GM19455 (cell line): ENCODE results near the gene HRH2.

ENCODE experiments used
- ATAC-seq: cut with Tn5 transposase; IDR thresholded peaks from one replicate; pipeline ENCODE4 v1.9.1; 2021; ENCODE audit not compliant: unreplicated experiment

HRH2 gene

DNA sequence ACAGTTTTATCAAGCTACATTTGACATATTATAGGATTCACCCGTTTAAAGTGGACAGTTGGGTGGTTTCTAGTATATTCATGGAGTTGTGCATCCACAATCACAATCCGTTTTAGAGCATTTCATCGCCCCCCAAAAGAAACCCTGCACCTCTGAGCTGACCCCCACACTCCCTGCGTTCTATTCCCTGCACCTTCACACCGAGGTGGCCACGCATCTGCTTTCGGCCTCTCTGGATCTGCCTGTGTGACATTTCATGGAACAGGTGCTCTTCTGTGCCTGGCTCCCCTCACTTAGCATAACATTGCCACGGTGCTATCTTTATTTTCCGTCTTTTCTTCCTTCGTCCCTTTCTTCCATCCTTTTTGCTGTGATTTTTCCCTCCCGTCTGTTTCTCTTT is 32.7 kb downstream of the HRH2 start:
- ATAC-seq: no peak

DNA sequence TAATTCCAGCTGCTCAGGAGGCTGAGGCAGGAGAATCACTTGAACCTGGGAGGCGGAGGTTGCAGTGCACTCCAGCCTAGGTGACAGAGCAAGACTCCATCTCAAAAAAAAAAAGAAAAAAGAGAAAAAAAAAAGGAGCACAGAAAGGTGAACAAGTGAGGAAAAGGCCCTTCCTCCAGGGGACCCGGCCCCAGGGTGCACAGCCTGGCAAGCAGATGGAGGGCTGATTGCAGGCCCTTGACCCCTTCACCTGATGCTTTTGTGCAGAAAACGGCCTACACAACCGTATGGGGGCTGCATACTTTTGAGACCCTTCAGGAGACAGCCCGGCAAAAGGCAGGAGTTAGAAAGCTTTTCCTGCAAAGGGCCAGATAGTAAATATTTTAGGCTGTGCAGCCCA is 33.9 kb downstream of the HRH2 start:
- no peak for ATAC-seq

DNA sequence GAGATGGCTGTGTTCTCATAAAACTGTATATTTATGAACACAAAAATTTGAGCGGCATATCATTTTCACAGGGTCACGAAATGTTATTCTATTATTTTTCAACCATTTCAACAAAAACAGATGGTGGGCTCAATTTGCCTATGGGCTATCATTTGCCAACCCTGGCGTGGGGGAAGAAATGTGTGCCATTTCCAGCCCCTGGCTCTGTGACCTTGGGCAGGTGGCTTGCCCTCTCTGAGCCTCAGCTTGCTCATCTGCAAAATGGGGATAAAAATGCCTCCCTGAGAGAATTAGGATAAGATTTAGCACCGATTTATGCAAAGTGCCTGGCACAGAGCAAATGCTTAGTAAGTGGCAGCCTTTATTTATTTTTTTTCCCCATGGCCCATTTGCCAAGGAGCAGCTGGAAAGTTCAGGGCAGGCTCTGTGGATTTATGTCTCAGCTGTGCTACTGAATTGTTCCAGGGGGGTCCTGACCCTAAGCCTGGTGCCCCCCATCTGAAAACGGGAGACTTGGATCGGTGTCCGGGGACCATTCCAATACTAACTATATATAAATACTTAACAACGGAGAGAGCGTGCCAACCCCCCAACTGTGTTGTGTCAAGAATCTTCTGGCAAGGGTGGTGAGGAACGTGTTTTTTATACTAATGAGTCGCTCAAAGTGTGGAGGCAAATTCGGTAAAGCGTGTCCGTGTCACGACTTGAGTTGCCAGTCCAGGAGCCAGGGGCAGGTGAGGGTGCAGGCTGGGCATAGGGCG is 34.5 kb downstream of the HRH2 start:
- ATAC-seq: no peak

DNA sequence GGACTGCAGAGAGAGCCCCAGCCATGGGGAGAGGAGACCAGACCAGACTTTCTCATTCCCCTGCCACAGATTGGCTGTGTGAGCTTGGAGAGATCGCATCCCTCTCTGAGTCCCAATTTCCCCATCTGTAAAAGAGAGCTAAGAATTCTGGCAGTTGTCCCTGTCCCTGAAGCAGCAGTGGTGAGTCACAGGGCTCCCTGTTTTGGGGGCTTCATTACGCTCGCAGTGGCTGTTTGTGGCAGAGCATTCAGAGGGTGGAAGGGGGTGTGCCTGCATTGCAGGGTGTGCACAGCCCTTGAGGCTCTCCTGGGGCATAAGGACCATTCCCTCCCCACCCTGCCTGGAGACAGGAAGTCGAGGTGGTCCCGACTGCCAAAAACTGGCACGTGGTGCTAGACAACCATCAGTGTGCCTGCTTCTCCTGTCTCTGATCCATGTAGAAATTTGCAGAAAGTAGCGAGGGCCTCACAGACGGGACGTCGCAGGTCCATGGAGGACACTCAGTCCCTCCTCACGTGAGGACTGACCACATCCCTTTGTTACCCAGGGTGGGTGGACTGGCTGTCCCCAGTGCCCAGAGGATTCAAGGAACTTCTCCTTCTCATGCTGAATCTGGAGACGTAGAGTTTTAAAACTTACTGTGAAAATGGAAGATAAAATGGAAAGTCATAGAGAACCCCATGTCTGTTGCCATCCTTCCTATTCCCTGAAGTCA is 35.3 kb downstream of the HRH2 start:
- ATAC-seq: no peak

DNA sequence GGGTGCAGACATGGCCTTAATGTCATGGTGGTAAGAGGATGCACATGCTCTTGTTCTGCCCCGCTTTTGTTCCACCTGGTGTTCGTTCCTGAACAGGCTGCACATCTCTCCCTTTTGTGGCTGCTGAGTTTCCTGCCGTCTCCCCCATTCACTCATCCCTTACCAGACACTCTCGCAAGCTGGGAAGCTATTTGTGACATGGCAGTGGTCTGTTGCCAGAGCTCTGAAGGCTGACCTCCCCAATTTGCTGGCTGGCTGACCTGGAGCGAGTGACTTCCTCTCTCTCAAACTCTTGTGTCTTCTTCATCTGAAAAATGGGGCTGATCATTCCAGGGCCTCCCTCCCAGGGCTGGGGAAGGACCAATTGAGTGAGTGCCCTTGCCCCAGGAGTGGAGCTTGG is 35.9 kb downstream of the HRH2 start:
- no peak for ATAC-seq

DNA sequence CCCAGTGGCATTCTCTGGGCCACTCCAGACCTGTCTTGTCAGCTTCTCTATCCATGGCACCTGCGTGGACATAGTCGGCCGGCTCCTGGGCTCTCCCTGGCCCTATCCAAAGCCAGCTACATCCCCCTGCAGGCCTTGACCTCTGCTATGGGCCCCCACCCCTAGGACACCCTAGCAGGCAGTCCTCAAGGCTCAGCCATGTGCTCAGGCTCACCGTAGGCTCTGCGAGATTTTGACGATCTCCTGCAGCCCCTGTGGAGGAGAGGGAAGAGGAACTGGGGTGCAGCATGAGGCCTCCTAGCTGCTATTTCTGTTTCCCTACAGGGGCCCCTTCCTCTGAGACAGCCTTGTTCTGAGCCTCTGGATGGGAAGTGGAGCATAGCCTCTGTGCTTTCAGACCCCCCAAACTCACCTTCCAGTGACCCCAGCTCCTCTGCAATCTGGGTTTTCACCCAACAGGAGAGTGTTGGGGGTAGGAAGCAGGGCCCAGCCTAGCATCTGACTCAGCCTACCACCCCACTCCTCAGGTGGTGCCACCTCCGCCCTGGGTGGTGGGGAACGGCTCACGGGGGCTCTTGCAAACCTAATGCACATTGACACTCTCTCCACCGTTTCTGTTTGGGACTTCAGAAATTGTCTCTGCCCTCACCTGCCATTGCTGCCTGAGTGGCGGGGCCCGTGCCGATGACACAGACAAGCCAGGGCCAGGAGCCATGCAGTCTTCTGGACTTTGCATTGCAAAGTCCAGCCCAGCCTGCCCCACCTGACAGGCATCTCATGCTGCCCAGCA is 36.7 kb downstream of the HRH2 start:
- no peak for ATAC-seq

DNA sequence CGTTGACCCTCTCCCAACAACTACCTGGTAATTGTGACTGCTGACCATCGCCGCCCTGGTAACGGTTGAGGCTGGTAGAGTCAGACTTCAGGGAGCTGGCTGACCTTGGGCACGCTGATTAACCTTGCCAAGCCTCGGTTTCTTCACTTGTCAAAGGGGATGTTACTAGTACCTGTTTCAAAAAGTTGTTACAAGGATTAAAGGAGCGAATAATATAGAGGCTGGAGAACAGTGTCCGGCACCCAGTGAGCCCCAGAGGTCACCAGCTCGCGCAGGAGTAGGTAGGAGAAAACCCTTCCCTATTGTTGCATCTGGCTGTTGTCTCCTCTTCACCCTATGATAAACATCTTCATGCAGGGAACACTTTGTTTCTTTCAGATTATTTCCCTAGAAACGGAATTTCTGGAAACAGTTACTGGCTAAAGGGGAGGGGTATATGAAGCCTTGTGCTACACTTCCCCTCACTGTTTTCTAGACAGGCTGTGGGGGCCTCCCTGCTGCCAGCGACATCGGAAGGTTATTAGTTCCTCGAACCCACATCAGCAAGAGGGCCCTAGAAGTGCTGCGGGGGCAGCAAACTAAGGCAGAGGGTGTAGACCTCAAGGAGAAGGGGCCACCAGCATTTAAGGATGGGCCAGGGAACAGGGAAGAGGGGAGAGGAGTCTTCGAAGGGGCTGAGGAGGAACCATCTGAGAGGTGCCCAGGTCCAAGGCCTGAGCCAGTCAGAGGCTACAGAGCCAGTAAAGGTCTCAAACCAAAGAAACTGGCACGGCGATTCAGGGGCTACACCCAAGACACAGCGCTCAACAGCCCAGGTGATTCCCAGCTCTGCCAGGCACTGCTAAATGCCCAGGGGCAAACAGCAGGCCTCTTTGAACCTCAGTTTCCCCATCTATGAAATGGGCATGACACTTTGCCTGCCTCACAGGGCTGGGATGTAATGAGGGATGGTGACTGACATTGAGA is 37.6 kb downstream of the HRH2 start:
- ATAC-seq: no peak

DNA sequence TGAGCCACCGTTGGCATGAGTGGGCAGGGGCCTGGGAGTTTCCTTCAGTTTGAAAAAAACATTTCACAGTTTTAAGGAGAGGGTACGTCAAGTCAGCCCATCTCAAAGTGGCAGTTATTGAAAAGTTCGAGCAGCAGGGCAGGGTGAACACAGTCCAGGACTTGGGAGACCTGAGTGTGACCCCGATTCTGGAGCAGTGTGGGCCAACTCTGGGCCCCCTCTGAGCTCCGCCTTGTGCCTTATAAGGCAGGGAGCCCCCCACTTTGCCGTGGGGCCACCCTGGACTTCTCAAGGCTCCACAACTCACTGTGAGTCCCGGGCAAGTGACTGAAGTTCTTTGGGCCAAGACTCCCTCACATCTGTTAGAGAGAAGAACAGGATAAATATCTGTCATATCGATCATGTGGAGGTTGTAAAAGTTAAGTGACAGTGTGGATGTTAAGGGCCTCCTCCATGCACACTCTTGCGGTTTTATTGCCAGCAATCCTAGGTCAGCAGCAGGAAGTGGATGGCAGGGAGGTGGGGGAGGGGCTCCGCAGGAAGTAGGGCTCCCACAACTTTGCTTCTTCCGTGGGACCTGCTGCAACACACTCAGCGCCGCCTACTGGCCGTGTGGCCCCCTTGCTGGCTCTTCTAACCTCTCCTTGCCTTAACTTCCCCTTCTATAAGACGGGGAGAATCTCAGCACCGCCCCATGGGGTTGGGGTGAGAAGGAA is 38.4 kb downstream of the HRH2 start:
- ATAC-seq: no peak

DNA sequence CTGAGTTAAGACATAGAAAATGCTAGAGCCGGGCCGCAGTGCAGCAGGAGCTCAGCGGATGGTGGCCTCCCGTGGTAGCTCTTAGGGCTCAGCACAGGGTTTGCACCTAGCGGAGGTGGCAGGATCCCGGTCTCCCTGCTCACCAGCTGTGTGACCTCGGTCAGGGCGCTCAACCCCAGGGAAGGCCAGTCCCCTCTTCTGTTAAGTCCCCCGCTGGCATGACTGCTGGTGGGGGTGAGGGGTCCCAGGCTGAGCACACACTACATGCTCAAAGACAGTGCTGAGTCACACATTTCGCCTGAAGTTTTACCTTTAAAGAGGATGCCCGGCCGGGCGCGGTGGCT is 39.0 kb downstream of the HRH2 start:
- ATAC-seq: no peak

DNA sequence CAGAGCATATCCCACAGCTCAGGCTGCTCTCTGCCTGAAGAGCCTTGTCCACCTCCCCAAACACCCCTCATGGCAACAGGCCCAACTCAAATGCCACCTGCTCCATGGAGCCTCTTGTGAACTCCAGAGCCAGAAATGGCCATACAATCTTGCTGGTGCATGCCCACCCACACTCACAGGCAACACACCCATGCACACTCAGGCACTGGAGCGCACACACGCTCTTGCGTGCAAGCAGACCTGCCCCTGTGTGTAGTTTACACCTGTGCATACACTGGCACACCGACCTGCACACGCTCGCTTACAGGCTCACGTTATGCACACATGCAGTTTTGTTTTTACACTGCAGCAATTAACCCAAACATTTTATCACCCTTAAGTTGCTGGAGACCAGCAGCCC is 40.0 kb downstream of the HRH2 start:
- ATAC-seq: no peak

DNA sequence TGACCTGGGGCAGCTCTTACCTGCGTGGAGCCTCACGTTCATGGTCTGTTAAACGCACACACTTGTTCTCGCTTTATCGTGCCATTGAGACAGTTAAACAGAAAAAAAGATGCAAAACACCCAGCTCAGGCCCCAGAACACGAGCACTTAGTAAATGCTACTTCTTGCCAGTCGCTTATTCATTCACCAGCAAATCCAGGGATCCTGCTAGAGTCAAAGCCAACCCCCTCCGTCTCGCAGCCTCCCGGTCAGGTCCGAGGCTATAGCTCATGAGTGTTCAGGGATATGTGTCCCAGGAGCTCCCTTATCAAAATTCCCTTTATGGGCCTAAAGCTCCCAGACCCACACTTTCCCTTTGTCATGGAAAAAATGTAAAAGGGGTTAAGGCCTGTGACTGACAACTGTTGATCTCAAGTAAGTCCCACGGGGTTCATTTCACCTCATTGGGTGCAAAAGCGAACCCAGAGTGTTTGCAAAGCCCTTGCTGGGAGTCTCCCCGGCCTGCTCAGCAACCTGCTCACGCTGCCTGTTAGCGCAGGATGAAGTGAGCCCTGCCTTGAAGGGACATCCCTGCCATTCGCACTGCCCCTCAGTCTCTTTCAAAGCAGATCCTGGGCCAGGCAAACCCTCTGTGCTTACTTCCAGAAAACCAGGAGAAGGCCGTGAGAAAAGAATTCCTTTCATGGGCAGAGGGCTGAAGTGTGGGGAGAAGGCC is 40.7 kb downstream of the HRH2 start:
- no peak for ATAC-seq

DNA sequence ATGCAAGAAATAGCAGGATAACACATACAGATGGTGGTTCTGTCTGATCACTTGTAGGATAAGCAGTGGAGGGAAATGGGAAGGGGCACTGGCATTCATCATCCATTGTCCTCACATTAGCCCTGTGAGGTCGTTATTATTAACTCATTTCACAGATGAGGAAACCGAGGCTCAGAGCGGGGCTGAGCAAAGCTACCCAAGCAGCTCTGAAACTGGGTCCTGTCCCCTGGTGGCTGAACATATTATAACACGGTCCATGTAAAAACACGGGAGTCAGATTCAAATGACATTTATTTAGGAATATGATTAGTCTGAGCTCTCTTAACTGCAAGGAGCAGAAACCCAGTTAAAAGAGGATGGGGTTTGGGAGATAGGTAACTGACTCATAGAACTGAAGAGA is 43.1 kb downstream of the HRH2 start:
- ATAC-seq: no peak

DNA sequence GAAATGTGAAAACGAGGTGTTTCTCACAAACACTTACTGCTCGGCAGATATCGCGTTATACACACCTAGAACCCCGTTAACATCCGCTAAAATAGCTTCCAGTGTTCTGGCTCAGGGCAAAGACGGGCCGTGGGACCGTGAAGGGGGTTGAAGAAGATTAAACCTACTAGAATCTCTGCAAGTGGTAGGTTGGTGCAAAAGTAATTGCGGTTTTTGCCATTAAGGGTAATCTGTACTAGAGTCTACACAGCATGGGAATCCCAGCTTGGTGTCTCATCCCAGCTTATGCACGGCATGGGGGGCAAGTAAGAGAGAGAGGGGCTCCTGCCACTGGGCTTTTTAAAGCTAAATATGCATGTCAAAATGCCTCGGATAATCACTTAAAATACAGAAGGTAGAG is 43.9 kb downstream of the HRH2 start:
- ATAC-seq: no peak

DNA sequence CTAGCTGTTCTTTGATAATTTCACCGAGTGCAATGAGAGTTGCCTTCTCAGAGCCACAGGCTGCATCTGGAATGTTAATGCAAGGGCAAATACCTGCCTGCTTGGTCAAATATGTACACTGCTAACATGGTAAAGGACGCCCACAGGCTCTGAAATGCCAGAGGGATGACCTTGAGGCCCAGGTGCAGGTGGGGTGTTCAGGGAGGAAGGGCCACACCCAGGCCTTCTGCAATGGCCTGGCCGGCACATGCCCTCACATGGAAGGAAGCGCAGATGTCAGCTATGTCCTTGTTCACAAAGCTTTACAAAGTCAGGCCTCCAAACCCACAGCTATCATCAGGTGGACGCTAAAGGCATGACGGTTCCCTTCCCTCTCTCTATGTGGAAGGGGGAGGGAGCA is 48.6 kb downstream of the HRH2 start:
- ATAC-seq: no peak

DNA sequence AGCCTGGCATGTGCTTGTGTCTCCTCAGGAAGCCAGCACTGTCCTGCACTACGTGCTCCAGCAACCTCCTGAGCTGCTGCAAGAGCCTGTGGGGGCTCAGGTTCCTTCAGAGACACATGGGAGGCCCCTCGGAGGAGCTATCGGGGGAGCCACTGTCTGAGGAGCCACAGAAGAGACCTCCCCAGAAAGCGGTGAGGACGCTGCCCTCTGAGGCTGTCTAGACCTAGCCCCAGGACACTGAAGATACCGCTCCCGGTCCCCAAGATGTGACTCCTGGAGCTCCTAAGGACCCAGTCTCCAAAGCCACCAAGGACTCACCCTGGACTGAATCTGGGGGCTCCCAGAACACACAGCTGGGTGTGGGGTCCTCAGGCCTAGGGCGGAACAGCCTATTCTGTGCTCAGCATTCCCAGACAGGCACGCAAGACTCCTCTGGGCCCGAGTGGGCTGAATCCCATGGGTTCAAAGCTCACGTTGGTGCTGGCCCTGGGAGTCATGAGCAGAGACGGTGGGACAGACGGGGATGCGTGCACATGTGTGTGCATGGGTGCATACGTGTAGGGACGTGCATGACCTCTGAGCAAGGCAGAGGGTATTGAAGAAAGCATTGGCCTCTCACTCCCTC is 50.0 kb downstream of the HRH2 start:
- ATAC-seq: no peak

DNA sequence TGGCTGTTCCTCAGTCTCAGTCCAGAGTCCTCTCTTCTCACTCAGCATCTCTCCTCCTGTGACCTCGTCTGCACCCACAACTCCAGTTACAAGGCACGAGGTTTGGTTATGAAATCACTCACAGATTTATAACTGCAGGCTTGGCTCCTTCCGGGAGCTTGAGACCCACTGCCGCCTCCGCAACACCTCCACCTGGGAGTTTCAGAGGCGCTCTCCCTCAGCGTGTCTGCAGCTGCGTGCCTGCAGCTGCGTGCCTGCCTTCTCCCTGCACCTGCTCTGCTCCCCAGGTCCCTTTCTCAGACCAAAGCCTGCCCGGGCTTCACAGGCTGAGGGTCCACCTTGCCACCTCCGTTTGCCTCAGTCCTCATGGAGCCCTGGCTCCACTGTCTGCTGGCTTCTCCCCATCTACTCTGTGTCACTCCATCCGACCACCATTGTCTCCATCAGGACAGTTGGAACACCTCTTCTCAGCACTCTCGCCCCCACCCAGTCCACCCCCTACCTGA is 51.5 kb downstream of the HRH2 start:
- ATAC-seq: no peak

DNA sequence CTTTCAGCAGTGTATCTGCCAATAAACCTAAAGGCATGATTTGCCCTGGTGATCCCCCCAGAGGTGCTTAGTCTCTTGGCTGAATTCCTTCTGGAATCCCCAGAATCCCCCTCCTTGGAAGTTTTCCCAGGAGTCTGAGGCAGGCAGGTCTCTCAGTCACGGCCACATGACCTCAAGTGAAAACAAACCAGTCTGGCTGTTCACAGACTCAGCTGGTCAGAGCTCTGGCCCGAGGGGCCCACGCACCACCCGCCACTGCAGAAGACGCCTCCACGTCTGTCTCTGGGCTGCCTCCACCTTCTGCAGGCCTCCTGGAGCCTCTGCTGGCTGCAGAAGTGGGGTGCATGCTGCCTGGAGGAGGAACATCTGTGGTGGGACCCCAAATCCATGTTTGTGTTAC is 52.5 kb downstream of the HRH2 start:
- ATAC-seq: no peak

DNA sequence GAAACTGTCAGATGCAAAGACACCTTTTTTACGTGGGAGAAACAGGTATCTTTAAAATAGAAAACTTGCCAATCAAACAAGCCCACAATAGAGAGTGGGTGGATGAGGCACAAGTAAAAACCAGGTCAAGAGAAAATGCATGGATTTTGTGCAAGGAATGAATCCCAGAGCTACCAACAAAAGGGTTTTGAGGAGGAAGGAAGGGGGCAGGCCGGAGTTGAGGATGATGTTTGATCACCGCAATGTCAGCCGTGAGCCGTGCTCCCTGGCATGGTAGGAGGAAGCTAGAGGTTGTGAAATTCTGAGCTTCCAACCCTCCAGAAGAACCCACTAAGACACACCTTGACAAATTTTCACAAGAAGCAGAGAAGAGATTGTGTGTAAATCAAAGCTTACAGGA is 53.2 kb downstream of the HRH2 start:
- no peak for ATAC-seq
